GM21737 (cell line): ENCODE data around the gene TTLL11.

ENCODE experiments used
- ATAC-seq: cut with Tn5 transposase; IDR thresholded peaks from one replicate; pipeline ENCODE4 v1.9.1; 2021; ENCODE audit warnings: mild to moderate bottlenecking, moderate library complexity; ENCODE audit not compliant: unreplicated experiment

Gene TTLL11

DNA sequence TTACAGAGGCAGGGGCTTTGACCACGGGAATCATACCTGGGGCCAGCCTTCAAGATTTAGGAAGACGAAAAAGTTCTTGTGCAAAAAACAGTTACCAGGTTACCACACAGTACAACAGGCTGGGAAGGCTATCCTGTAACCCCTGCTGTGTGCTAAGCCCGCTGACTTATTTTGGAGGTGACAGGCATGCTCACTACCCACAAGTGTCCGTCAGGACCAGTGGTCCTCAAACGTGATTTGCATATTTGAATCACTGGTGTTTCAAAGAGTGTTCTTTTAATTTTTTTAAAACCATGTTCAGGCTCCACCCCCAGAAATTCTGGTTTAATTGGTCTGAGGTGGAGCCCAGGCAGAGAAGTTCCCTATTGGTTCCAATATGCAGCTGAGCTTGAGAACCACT is 146.6 kb downstream of the TTLL11 start:
- ATAC-seq: no peak

DNA sequence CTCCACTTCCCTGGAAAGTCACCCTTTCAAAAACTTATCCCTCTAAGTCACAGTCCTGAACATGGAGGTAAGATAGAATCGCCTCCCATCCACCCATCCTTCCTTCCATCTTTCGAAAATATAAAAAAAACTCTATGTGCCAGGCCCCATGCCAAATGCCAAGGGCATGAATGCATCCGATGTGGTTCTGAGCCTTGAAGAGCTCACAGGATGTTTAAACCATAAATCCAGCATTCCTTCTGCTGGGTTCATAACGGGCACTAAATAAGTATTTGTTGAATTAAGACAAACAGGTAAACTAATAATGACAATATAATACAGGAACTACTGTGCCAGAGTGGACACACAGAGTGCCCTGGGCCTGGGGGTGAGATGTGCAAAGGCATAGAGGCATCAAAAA is 147.3 kb downstream of the TTLL11 start:
- no peak for ATAC-seq

- ATAC-seq: no peak
These were observed 147.8 kb downstream of the TTLL11 start for GRCh38 chr9:121945281-121945680.

DNA sequence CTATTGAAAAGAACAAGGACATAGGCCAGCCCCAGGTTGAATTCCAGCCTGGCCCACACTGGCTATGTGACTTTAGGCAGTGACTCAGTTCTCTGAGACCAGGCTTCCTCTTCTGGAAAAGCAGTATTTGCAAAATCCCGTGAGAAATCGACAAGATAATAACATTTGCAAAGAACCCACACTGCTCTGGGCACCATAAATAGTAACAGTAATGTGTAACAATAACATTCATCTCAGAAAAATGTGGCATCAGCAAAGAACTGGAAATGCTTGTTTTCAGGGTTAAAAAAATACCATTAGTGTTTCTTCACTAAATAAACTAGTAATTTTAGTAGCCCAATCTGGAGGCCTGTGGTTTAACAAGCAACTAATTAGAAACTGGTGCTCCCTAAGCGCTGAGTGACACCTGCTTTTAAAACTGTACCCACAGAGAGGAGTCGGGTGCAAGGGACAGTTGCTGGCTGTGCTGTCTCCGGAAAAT is 148.4 kb downstream of the TTLL11 start:
- no peak for ATAC-seq

DNA sequence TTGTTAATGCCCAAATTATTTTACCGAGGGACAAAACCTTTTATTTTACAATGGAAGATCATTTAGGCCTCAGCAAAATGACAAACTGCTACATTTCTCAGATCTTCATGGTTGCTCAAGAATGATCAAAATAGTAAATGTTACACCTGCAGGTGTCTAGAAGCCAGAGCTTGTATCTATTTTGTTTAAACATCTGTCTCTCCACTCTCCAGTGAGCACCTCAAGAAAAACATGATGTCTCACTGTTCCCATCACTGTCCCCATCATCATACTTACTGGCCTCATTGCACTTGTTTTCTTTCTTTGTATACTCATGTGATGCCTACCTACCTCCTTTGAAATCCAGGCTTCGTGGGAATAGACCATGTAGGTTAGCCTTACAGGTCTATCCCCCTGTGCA is 149.6 kb downstream of the TTLL11 start:
- no peak for ATAC-seq

- ATAC-seq: no peak
These were observed 150.2 kb downstream of the TTLL11 start for GRCh38 chr9:121942866-121943382.

- no peak for ATAC-seq
These were observed 150.8 kb downstream of the TTLL11 start for GRCh38 chr9:121942313-121942712.

- no peak for ATAC-seq
These were observed 153.5 kb downstream of the TTLL11 start for GRCh38 chr9:121939643-121940042.

- ATAC-seq: no peak
These were observed 154.5 kb downstream of the TTLL11 start for GRCh38 chr9:121938621-121939020.

- ATAC-seq: no peak
These were observed 155.9 kb downstream of the TTLL11 start for GRCh38 chr9:121937240-121937639.

DNA sequence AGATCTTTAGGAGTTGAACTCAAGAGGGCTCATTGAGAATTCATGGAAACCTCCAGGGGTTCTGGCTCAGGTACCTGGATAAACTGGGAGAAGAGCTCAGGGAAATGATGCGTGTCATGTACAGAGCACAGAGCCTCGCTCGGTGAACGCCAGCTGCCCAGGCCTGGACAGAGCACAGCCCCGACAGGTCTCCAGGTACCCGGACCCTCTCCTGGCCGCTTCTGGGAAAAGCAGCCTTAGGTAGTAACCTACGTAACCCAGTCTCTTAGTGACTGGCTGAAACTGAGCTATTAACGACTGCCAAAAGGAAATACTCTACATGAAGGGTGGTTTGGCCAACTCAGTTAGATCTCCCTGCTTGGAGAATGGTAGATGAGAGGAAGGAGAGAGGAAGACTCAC is 157.4 kb downstream of the TTLL11 start:
- no peak for ATAC-seq

GRCh38 chr9:121930956-121931355 is 162.2 kb downstream of the TTLL11 start:
- no peak for ATAC-seq

DNA sequence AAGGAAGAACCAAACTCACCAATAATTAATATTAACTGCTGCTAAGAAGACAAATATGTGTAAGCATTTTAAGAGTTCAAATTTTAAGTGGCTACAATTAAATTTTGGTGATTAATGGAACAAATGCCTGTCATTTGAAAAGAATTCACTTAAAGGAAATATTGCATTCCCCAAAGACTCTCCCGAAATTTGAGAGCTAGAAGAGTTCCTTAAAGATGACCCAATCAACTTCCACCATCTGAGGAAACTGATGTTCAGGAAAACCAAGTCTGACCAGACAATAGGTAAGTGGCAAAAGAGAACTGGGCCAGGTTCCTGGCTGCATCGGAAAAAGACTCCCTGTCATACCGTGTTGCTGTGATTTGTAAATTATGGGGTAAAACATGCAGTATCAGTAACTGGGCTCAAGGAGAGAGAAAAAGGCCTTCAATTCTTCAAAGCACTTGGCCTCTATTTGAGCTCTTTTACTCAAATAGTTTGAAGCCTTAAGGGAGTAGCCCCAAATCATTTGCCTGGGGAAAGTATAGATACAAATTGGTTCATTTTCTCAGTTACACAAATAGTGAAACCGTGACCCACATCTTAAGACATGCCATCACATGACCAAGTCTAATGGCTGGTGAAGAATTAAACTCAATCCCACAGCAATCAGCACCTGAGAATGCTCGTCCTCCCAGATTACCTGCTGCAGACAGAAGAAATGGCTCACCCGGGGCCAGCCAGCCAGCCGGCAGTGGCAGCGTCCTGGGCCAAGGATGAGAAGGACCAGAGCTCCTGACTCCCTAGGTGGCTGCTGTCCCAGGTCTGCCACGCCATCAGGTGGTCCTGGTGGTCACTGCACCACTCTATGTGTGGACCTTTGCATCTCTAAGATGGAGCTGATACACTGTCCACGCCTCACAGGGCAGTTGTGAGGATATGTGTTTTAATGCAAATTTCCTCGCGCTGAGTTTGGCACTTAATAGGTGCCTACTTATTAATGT is 162.9 kb downstream of the TTLL11 start:
- no peak for ATAC-seq

GRCh38 chr9:121927636-121928035 is 165.5 kb downstream of the TTLL11 start:
- ATAC-seq: no peak

DNA sequence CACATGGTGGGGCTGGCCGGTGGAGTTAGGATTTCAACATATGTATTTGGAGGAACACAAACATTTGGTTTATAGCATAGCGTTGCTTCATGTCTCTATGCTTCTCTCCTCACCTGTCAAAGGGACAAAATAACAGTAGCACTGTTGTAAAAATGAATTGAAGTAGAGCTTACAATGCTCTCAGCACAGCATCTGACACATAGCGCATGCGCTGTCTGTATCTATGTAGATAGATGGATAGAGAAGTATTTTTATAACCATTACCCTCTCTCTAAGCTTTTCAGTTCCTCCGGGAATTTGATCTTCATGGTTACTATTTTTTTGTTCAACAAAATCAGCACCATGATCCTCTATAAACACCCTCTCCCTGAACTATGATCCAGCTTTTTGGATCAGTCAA is 166.0 kb downstream of the TTLL11 start:
- ATAC-seq: no peak

- no peak for ATAC-seq
These were observed 166.7 kb downstream of the TTLL11 start for GRCh38 chr9:121926351-121926801.

- no peak for ATAC-seq
These were observed 167.2 kb downstream of the TTLL11 start for GRCh38 chr9:121925935-121926334.

GRCh38 chr9:121924700-121925099 is 168.4 kb downstream of the TTLL11 start:
- no peak for ATAC-seq

- no peak for ATAC-seq
These were observed 171.7 kb downstream of the TTLL11 start for GRCh38 chr9:121921444-121921843.

GRCh38 chr9:121917375-121918335 is 175.5 kb downstream of the TTLL11 start:
- ATAC-seq: no peak

DNA sequence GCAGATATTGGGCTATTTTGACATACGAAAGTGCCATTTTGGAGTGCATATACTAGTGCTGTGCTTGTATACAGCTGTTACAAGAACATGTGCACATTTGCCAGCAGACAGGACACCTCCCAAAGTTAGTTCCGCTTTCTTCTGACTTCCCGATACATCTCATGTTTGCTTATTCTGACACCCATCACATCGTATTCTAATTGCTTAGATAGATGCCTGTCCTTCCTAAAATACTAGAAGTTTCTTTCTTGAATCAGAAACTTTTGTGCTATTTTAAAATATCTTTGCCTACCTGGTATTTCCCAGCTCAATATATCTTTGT is 177.8 kb downstream of the TTLL11 start:
- ATAC-seq: no peak
